GM19193 (cell line): ENCODE results near the gene TMEM171.

ENCODE experiments used
- POLR2A ChIP-seq: IDR thresholded peaks from 4 replicates; pipeline ENCODE4 v1.6.1; 2011; ENCODE audit not compliant: insufficient read depth, insufficient read length; ENCODE audit errors: extremely low read depth

The TMEM171 gene, protein sequence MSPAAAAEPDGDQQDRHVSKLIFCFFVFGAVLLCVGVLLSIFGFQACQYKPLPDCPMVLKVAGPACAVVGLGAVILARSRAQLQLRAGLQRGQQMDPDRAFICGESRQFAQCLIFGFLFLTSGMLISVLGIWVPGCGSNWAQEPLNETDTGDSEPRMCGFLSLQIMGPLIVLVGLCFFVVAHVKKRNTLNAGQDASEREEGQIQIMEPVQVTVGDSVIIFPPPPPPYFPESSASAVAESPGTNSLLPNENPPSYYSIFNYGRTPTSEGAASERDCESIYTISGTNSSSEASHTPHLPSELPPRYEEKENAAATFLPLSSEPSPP

DNA sequence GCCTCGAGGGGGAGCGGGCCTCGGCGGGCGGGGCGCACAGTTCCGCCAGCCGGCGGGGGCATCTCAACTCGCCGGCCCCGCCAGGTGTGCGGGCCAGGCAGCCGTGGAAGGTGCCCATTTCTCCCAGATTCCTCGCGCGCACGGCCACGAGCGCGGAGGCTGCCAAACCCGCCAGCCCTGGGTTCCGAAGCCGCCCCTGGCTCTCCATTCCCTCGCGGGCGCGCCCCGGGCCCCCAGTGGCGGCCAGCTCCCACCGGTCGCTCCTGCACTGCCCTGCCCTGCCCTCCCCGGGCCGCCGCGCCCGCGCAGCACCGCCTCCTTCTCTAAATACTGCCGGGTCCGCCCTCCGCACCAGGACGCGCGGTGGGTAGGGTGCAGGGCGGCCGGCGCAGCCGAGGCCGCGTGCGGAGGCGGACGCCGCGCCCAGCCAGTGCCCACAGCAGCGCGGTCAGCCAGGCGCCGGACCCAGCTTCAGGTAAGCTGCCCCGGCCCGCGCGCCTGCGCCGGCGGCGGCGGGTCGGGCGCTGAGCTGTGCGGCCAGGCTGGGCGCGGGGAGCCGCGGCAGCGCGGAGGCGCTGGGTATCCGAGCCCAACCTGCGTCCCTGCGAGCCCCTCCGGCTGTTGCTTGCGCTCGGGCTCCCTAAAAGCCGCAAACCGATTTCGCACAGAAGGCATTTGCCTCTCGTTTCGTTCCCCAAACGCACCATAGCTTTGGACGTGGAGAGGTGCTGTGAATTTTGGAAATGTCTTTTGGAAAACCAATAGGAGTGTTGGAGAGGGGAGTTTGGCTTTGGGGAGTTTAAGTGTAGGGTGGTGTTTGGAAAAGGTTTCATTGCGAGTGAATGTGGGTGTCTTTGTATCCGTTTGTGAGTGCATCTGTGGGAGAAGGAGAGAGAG, at the start of gene TMEM171:
Gene TMEM171 (plus strand): TSS at position 354 of the 897 bp plus-strand sequence. CDS start 2,799 bp downstream, outside the sequence.
- no peak for TF ChIP-seq POLR2A

DNA sequence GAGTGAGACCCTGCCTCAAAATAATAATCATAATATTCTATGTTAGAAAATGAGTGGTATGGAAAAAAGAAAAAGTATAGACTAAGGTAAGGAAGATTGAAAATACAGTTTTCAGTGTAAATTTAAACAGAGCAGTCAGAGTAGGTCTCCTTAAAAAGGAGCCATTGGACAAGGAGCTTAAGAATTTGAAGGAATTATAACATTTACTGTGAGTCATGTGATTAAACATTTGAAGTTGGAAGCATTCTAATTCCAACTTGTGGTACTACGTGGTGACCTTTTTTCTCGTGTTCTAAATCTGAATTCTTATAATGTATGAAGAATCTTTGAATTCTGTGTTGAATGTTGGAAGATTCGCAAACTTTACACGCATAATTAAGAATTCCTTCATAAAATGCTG, 39.3 kb upstream of the TMEM171 start:
- TF ChIP-seq POLR2A, result no peak

DNA sequence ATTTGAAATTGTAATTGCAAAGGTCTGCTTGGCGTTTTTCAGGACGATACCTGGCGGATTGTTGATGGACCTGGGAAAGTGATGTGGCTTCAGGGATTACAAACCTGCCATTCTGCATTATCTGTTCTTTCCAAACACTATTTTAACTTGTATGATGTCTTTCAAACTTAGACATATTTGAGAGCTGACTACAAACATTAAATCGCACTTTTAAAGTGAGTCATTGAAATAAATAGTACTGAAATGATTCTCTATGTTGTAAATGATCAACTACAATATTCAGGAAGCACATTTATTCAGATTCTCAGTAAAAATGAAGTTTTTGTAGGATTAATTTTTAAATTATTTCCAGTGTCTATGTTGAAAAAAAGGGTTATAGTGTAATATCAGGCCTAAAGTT, 32.3 kb upstream of the TMEM171 start:
- no peak for TF ChIP-seq POLR2A

DNA sequence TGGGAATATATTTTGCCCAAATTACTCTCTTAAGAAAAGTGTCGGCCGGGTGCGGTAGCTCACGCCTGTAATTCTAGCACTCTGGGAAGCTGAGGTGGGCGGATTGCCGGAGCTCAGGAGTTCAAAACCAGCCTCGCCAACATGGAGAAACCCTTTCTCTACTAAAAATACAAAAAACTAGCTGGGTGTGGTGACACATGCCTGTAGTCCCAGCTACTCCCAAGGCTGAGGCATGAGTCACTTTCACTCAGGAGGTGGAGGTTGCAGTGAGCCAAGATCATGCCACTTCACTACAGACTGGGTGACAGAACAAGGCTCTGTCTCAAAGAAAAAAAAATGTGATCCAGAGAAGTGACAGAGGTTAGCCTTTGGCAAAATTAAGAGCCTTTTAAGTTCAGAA, 26.4 kb upstream of the TMEM171 start:
- no peak for TF ChIP-seq POLR2A

DNA sequence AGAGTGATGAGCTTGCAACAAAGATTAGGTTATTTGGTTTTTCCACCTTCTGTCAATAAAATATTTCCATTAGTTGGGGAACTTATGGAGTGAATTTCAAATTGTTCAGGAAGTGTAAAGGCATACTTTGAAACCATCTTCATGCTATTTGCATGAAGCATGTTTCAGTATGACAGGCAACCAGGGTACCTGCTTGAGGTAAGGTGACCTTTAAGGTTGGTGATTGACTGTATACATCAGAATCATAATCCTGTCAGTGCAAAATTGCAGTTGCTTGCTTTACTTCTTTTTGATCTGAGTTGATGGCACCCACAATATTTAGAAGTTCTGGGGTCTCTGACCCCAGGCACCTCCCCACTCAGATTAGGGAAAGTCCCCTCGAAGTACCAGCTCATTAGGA, 26.0 kb upstream of the TMEM171 start:
- no peak for TF ChIP-seq POLR2A

DNA sequence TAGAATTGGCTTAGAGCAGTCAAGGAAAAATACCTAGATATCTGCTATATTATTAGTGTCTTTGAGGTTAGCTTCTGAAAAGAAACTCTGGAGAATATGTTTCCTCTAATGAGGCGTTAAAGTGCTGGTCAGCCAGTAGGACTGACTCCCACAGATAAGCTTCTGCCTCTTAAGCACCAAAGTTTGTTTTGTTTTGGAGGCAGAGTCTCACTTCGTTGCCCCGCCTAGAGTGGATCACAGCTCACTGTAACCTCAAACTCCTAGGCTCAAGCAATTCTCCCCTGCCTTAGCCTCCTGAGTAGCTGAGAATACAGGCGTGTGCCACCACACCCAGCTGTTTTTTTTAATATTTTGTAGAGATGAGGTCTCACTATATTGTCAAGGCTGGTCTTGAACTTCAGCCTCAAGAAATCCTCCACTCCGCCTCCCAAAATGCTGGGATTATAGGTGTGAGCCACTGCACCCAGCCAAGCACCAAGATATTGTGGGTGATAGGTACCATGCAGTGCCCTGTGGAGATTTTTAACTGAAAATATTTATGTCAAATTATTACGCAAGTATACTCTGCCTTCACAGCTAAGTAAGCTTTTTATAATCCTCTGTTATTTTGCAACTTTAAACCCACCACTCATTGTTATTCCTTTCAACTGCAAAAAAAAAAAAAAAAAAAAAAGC, 24.7 kb upstream of the TMEM171 start:
- TF ChIP-seq POLR2A, result no peak

DNA sequence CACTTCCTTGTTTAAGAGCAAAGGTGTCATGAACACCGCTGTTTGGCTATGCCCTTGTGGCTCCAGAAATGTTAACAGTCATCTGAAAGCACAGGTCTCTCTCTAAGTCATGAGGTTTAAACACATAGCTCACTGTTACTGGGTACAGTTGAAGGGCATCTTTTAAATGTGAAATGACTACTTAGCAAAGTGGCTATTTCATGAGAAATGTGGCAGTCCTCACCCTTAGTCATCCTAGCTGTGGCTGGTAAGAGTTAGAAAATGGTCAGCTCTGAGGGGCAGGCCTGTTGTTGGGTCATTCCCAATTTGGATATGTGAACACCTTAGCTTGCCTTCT, 24.2 kb upstream of the TMEM171 start:
- TF ChIP-seq POLR2A, result no peak

DNA sequence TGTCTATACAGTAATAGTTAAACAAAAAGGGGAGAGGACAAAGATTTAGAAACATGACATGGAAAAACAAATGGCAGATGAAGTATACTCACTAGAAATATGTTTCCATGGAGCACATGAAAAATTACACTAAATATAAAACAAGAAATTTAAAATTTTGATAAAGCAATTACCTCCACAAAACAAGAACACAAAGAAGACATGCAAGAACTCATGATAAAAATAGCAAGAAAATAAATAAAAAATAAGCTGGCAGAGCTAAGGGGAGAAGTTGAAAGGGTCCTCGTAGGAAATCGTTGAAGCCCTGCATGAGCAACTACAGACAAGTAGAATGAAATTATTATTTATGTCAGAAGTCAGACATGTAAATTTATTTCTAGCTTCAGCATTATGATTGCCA, 22.6 kb upstream of the TMEM171 start:
- no peak for TF ChIP-seq POLR2A

DNA sequence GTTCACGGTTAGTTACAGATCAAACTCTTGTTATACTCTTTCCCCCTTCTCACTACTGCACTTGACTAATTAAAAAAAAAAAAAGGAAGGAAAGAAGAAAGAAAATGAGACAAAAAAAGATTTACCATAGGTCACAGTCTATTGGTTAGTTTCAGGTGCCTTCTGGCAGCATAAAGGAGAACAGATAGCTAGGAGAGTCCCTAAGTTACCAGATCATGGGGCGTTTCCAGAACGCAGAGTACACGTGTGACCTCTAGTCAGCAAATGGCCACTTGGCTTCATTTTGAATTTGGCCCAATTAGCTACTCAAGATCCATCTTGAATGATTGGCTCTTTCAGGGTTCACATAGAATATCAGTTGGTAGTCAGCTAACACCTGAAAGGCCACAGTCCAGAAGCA, 20.3 kb upstream of the TMEM171 start:
- TF ChIP-seq POLR2A, result no peak

DNA sequence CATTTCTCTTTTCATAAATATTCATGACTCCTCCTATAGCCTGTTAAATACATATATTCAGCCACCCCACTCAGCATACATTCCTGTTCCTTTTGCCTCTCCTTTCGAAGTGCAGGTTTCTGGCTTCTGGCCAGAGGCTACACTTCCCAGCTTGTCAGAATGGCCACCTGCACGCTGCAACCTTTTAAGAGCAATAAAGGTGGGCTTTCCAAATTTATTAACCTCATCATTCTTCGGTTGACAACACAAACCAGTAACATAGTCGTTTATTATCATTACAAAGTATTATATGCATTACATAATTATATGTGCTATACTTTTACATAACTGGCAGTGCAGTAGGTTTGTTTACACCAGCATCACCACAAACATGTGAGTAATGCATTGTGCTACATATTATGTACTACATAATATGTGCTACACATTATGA, 16.5 kb upstream of the TMEM171 start:
- TF ChIP-seq POLR2A, result no peak

DNA sequence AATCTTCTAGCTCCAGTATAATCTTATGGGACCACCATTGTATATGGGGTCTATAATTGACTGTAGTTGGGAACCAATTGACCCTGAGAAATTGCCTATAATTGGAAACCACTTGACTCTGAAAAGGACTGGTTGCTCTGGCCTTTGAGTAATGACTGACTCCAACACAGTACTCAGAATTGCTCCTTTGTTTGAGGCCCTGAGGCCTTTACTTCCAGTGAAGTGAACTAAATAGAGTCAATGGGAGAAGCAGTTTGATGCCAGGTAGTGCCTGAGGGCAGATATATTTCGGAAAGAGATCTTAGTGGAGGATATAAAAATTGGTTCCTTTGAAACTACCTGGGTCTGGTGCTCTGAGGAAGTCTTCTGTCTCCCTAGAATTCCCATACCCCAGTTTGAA, 16.0 kb upstream of the TMEM171 start:
- no peak for TF ChIP-seq POLR2A

DNA sequence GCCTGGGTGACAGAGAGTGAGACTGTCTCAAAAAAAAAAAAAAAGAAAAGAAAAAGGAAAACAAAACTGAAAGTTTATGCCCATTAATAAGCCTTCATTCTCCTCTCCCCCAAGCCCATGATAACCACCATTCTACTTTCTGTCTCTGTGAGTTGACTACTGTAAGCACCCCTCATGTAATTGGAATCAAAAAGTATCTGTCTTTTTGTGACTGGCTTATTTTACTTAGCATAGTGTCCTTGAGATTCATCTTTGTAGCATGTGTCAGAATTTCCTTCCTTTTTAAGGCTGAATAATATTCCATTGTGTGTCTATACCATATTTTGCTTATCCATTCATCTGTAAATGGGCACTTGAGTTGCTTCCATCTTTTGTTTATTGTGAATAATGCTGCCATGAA, 14.0 kb upstream of the TMEM171 start:
- TF ChIP-seq POLR2A, result no peak

DNA sequence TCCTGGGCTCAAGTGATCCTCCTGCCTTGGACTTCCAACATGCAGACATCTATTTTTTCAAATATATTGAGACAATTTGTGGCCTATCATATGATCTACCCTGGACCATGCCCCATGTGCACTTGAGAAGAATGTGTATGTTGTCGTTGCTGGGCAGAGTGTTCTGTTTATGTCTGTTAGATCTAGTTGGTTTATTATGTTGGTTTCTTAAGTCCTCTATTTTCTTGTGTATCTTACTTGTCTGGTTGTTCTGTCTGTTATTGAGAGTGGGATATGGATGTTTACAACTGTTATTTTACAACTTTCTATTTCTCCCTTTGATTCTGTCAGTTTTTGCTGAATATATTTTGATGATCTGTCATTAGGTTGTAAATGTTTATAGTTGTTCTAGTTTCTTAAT, 10.2 kb upstream of the TMEM171 start:
- no peak for TF ChIP-seq POLR2A

DNA sequence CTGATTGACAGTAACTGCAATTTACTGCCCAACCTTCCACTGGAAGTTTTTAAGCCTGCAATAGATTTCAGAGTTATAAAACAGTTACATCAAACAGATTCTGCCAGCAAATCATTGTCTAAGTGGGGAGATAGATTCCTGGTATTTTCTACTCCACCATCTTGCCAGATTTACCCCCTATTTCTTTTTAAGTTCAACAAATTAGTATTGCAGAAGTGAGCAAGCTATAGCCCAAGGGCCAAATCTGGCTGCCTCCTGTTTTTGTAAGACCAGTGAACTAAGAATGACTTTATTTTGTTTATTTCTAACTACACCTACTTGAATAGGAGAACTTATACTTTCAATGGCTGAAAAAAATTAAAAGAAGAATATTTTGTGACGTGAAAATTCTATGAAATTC, 8.8 kb upstream of the TMEM171 start:
- no peak for TF ChIP-seq POLR2A

DNA sequence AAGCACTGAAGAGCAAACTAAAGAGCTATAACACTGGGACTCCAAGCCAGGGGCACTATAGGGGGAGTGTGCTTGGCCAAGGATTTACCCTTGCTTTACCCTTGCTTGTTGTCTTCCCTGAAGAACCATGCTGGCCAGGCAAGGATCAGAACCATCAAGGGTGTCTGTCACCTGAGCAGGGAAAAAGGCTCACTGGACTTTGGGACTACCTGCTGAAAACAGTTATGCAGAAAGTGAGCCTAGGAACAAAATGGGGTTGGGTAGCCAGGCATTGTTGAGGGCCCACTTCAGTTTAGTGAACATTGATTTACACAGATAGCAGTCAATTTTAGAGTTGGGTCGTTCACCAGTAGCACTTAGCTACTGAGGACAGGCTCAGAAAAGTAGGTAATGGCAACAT, 8.0 kb upstream of the TMEM171 start:
- TF ChIP-seq POLR2A, result no peak
